Urinary bladder (tissue), 4 donors: ENCODE measurements around the gene CCDC97. TPM values are rescaled to one million over a fixed set of nuclear protein-coding genes. Genes with fewer than 3 reads are reported as not detected.

ENCODE experiments used
- DNase-seq: peaks from one replicate; pipeline ENCODE4 v3.0.0-alpha.2; 2015; ENCODE audit errors: extremely low spot score
- H3K27ac ChIP-seq: one replicate; pipeline ENCODE4 v1.5.1; 2013; ENCODE audit warnings: low read depth, mild to moderate bottlenecking, moderate library complexity
- H3K36me3 ChIP-seq: one replicate; pipeline ENCODE4 v1.6.1; 2013; ENCODE audit warnings: mild to moderate bottlenecking, moderate library complexity; ENCODE audit not compliant: insufficient read depth
- H3K4me1 ChIP-seq: one replicate; pipeline ENCODE4 v1.6.1; 2013; ENCODE audit warnings: mild to moderate bottlenecking, moderate library complexity; ENCODE audit not compliant: insufficient read depth
- H3K4me3 ChIP-seq: one replicate; pipeline ENCODE4 v1.5.1; 2013; ENCODE audit warnings: low read depth, low read length
- WGBS: extraction: QIAGEN DNeasy Blood & Tissue Kit; methylation state at CpG from one replicate; pipeline ENCODE4 v1.1.7; 2013; 5-methylcytosine and 5-hydroxymethylcytosine counted together
- polyA plus RNA-seq: library from polyadenylated mRNA; stranded (reverse); fragments of 200-250 nt; gene quantifications from one replicate; pipeline ENCODE4 v1.2.3, GENCODE V29; 2013
- total RNA-seq: library from RNA; depleted of rRNA; stranded (reverse); fragments of >200 nt; gene quantifications from one replicate; pipeline ENCODE4 v1.2.3, GENCODE V29; 2014
- donor health status: healthy with polysubstance abuse.
- donor health status: healthy.

CCDC97 gene
- total and polyA plus RNA-seq, 2 donors = 7.2 to 18.0 TPM

GRCh38 chr19:41320185-41320518 is 10.2 kb downstream of the CCDC97 start:
- H3K27ac ChIP-seq = no peak overlapping the region
- no peak for DNase-seq
- no peaks in the 10 kb centered on the region for H3K36me3 ChIP-seq
- no peaks in the 10 kb centered on the region for H3K4me1 ChIP-seq
- 85% methylated on average over 11 of the region's 11 CpGs for WGBS
- no peak overlapping the region for H3K4me3 ChIP-seq

GRCh38 chr19:41320568-41320967 is 10.6 kb downstream of the CCDC97 start:
- no peak overlapping the region for H3K27ac ChIP-seq
- WGBS = 87% methylated on average over 4 of the region's 4 CpGs

GRCh38 chr19:41321204-41321599 is 11.2 kb downstream of the CCDC97 start:
- Histone ChIP-seq H3K4me1 (no peaks in the 10 kb centered on the region), H3K4me3 (no peak overlapping the region), H3K27ac (no peak overlapping the region), H3K36me3 (no peaks in the 10 kb centered on the region)
- no peak for DNase-seq
- WGBS = 76% methylated on average over 7 of the region's 7 CpGs

More at GRCh38 chr19:41320568-41320967, 10.6 kb downstream of the CCDC97 start:
- DNase-seq = no peak
- Histone ChIP-seq H3K4me3 (no peak overlapping the region), H3K4me1 (no peaks in the 10 kb centered on the region), H3K36me3 (no peaks in the 10 kb centered on the region)

- WGBS = 56% methylated on average over 10 of the region's 10 CpGs
- no peaks in the 10 kb centered on the region for H3K36me3 ChIP-seq
- no peak for DNase-seq
- H3K27ac ChIP-seq = no peak overlapping the region
- no peaks in the 10 kb centered on the region for H3K4me1 ChIP-seq
- no peak overlapping the region for H3K4me3 ChIP-seq
Observed at GRCh38 chr19:41321600-41322270, 11.8 kb downstream of the CCDC97 start.

- WGBS = 88% methylated on average over 11 of the region's 11 CpGs
- no peaks in the 10 kb centered on the region for H3K36me3 ChIP-seq
- no peaks in the 10 kb centered on the region for H3K4me1 ChIP-seq
- no peak overlapping the region for H3K4me3 ChIP-seq
- DNase-seq = no peak
- H3K27ac ChIP-seq = peak overlapping the region; percentile 89
Observed at GRCh38 chr19:41322451-41322850, 12.5 kb downstream of the CCDC97 start.

GRCh38 chr19:41323023-41323422 is 13.1 kb downstream of the CCDC97 start:
- WGBS = 26% methylated on average over 7 of the region's 7 CpGs
- H3K36me3 ChIP-seq = no peaks in the 10 kb centered on the region

GRCh38 chr19:41323430-41324125 is 13.6 kb downstream of the CCDC97 start:
- no peak for DNase-seq
- no peaks in the 10 kb centered on the region for H3K36me3 ChIP-seq
- no peak overlapping the region for H3K4me3 ChIP-seq
- H3K4me1 ChIP-seq = no peaks in the 10 kb centered on the region
- WGBS = 28% methylated on average over 16 of the region's 16 CpGs
- peak overlapping the region; percentile 89 for H3K27ac ChIP-seq

More at GRCh38 chr19:41323023-41323422, 13.1 kb downstream of the CCDC97 start:
- Histone ChIP-seq H3K4me1 (no peaks in the 10 kb centered on the region), H3K4me3 (no peak overlapping the region), H3K27ac (peak overlapping the region; percentile 89)
- no peak for DNase-seq

GRCh38 chr19:41324231-41324702 is 14.3 kb downstream of the CCDC97 start:
- H3K27ac ChIP-seq = peak overlapping the region; percentile 89
- H3K36me3 ChIP-seq = no peaks in the 10 kb centered on the region
- no peaks in the 10 kb centered on the region for H3K4me1 ChIP-seq
- DNase-seq = no peak
- no peak overlapping the region for H3K4me3 ChIP-seq
- WGBS = 66% methylated on average over 7 of the region's 7 CpGs

GRCh38 chr19:41324921-41325639 is 15.1 kb downstream of the CCDC97 start:
- 11% methylated on average over 23 of the region's 23 CpGs for WGBS
- Histone ChIP-seq H3K36me3 (no peaks in the 10 kb centered on the region), H3K4me1 (no peaks in the 10 kb centered on the region), H3K27ac (peak overlapping the region; percentile 89), H3K4me3 (no peak overlapping the region)
- no peak for DNase-seq

- H3K4me3 ChIP-seq = peak overlapping the region; percentile 16
- 9% methylated on average over 10 of the region's 10 CpGs for WGBS
- no peaks in the 10 kb centered on the region for H3K4me1 ChIP-seq
- no peaks in the 10 kb centered on the region for H3K36me3 ChIP-seq
- DNase-seq = no peak
- peak overlapping the region; percentile 79 for H3K27ac ChIP-seq
Observed at GRCh38 chr19:41325640-41325946, 15.6 kb downstream of the CCDC97 start.

- WGBS = 20% methylated on average over 30 of the region's 30 CpGs
- peak overlapping the region; percentile 79 for H3K27ac ChIP-seq
- DNase-seq = no peak
- H3K36me3 ChIP-seq = no peaks in the 10 kb centered on the region
- H3K4me3 ChIP-seq = peak overlapping the region; percentile 16
- no peaks in the 10 kb centered on the region for H3K4me1 ChIP-seq
Observed at GRCh38 chr19:41325947-41326706, 16.2 kb downstream of the CCDC97 start.

- H3K27ac ChIP-seq = peak overlapping the region; percentile 44
- H3K36me3 ChIP-seq = no peaks in the 10 kb centered on the region
- WGBS = 59% methylated on average over 13 of the region's 13 CpGs
- DNase-seq = no peak
- H3K4me3 ChIP-seq = peak overlapping the region; percentile 17
- no peaks in the 10 kb centered on the region for H3K4me1 ChIP-seq
Observed at GRCh38 chr19:41327076-41327575, 17.2 kb downstream of the CCDC97 start.

GRCh38 chr19:41327576-41328156 is 17.7 kb downstream of the CCDC97 start:
- peak overlapping the region; percentile 17 for H3K4me3 ChIP-seq
- peak overlapping the region; percentile 66 for H3K27ac ChIP-seq
- no peak for DNase-seq
- H3K36me3 ChIP-seq = no peaks in the 10 kb centered on the region
- WGBS = 53% methylated on average over 33 of the region's 33 CpGs
- no peaks in the 10 kb centered on the region for H3K4me1 ChIP-seq
